ENCODE measurements around the gene GPR146.
A peak's percentile ranks its signal among the peaks of the same experiment; 100 is the strongest.

Gene GPR146

DNA sequence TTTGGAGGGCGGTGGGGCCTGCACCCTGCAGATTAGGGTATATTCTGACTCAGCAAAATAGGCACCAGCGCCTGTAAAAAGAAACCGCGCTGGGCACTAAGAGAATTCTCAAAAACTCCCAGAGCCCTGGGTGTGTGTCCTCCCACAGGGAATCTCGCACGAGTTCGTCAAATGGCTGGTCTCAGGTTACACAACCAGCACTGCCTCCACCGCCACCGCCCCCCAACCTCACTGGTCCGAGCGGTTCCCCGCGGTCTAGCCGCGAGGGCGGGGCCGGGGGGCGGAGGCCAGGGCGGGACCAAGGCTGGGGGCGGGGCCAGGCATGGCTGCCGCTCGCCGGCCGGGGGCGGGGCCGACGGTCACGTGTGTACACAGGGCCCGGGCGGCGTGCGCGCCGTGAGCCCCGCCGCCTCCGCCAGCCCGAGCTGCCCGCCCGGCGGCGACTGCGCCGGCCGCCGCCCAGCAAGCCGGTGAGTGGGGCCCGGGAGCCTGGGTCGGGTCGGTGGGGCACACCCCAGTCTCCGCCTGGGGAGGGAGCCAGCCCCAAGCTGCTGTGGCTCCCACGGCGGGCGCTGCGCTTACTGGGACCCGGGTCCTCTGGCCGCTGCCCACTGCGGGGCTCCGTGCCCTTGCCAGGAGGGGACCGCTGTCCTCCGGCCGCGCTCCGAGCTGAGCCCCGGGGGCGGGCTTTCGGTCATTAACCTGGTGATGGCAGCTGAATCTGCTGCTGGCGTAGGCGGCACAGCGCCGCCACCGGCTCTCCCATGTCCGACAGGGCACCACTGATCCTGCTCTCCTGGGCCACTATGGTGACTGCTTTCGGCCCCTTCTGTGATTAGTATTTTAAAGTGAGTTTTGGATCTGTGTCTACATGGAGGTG, at the start of gene GPR146:
Gene GPR146, plus strand, starts transcription at position 358 of the 880 bp plus-strand sequence. CDS start 12,970 bp downstream, outside the sequence.
- peak; percentile 82 for DNase-seq (ENCODE audit: low read depth)
- TF ChIP-seq, protein P1, sequence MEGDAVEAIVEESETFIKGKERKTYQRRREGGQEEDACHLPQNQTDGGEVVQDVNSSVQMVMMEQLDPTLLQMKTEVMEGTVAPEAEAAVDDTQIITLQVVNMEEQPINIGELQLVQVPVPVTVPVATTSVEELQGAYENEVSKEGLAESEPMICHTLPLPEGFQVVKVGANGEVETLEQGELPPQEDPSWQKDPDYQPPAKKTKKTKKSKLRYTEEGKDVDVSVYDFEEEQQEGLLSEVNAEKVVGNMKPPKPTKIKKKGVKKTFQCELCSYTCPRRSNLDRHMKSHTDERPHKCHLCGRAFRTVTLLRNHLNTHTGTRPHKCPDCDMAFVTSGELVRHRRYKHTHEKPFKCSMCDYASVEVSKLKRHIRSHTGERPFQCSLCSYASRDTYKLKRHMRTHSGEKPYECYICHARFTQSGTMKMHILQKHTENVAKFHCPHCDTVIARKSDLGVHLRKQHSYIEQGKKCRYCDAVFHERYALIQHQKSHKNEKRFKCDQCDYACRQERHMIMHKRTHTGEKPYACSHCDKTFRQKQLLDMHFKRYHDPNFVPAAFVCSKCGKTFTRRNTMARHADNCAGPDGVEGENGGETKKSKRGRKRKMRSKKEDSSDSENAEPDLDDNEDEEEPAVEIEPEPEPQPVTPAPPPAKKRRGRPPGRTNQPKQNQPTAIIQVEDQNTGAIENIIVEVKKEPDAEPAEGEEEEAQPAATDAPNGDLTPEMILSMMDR (conservative IDR thresholded peaks at IDR 0.05; ENCODE audit: low read depth, low read length), result peak; percentile 76
- H3K4me3 ChIP-seq (ENCODE audit: low read length), result peak within 1 kb of the TSS; percentile 53

GRCh38 chr7:994592-995308, 49.6 kb upstream of the GPR146 start:
- TF ChIP-seq, protein P1 (conservative IDR thresholded peaks at IDR 0.05; ENCODE audit: low read depth, low read length), result no peak
- no peak overlapping the region for H3K4me3 ChIP-seq (ENCODE audit: low read length)
- no peak for DNase-seq (ENCODE audit: low read depth)

GRCh38 chr7:995571-995970, 48.8 kb upstream of the GPR146 start:
- DNase-seq (ENCODE audit: low read depth), result no peak
- TF ChIP-seq, protein P1 (conservative IDR thresholded peaks at IDR 0.05; ENCODE audit: low read depth, low read length), result peak; percentile 3
- H3K4me3 ChIP-seq (ENCODE audit: low read length), result no peak overlapping the region

DNA sequence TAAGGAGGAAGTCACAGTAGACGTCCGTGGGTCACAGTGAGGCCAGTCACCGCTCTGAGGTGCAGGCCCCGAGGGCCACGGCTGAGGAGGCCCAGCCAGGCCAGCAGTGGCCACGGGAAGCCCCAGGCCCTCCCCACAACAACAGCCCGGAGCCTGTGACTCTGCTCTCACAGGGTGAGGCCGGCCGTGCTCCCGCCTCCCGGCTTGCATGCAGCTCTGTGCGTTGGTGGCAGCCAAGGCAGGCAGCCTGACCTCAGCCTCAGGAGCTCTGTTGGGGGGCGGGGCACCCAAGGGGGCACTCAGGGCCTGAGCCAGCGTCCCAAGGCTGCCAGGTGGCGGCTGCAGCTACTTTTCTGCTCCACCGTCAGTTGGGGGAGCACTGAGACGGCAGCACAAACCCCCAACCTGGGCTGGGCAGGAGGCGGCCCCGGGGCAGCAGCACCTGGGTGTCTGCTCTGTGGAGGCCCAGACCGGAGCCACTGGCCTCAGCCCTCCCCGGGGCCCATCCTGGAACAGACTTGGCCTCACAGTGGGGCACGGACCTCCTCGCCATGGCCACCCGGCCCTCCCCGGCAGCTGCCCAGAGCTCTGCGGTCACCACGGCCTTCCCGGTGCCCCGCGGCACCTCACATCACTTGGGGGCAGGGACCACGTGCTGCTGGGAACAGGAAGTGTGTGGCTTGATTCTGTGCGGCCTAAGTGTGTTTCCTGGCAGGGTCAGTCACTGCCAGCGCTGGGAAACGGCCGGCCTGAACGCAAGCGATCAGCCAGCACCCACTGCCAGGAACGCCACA, 48.1 kb upstream of the GPR146 start:
- TF ChIP-seq, protein P1 (conservative IDR thresholded peaks at IDR 0.05; ENCODE audit: low read depth, low read length), result no peak
- no peak for DNase-seq (ENCODE audit: low read depth)
- no peak overlapping the region for H3K4me3 ChIP-seq (ENCODE audit: low read length)

DNA sequence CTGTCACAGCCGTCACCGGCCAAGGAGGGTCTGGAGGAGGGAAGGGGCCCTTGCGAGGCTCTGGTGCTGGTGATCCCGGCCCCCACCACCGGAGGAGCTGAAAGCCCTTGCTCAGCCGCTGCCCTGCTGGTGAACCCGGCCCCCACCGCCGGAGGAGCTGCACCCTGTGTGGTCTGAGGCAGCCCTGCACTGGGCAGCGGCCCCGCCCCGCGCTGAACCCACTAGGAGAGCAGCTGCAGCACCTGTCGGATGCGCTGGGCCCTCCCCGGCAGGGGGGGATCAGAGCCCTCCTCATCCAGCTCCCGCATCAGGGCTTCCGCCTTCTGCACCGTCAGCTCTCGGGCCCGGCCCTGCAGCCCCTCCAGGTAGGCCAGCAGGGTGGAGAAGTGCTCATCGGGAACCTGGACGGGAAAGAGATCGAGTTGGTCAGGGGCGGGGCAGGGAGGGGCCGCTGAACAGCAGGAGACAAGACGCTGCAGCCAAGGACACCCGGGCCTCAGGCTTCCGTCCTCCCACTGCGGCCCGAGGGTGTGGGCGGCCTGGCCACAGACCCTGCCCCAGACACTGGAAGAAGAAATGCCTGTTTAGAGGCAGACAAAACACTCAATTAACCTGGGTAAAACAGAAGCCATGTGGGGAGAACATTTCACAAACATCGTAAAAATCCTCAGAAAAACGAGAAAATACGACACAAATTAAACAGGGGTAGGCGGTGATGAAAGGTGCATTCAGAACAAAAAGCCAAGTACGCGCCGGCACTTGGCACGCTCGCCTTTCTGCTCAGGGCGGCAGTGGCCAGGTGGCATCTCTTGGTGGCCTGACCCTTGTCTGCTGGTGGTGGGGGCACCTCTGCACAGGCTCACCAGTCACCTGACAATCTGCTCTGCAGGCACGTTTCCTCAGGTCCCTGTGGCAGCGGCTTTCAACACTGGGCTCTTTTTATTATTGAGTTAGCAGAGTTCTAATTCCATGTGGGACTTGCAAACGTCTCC, 46.6 kb upstream of the GPR146 start:
- TF ChIP-seq, protein P1 (conservative IDR thresholded peaks at IDR 0.05; ENCODE audit: low read depth, low read length), result peak; percentile 1

More for the DNA sequence above, 46.6 kb upstream of the GPR146 start:
- DNase-seq (ENCODE audit: low read depth), result no peak
- no peak overlapping the region for H3K4me3 ChIP-seq (ENCODE audit: low read length)

All from retinal pigment epithelial cell (primary cell).